GM10266 (cell line): ENCODE results near the gene PDZRN4.

ENCODE experiments used
- DNase-seq: peaks from one replicate; pipeline ENCODE4 v3.0.0; 2012; ENCODE audit errors: extremely low spot score
- TF ChIP-seq, protein P1 (sequence below): IDR thresholded peaks from 2 replicates; pipeline ENCODE4 v1.5.1; 2012; ENCODE audit warnings: mild to moderate bottlenecking, low read depth; ENCODE audit not compliant: control insufficient read depth, insufficient read depth; ENCODE audit errors: missing control alignments

PDZRN4 gene

DNA sequence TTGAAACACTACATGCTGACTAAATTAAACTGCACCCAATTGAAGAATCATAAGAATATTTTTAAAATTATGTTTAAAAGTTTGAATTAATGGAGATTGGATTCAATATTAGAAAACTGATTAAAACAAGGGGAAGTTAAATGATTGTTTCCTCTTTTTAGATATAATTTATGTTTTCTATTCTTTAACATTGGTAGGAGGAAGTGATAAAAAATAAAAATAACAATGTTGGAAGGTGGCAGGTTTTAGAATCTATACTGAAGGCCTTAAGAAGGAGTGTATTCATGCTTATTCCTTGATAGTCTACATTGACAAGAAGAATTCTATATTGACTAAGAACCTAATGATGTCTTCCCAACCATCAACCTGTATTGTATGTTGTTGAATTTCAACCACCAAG lies 168.1 kb downstream of the PDZRN4 start:
- TF ChIP-seq, protein P1, sequence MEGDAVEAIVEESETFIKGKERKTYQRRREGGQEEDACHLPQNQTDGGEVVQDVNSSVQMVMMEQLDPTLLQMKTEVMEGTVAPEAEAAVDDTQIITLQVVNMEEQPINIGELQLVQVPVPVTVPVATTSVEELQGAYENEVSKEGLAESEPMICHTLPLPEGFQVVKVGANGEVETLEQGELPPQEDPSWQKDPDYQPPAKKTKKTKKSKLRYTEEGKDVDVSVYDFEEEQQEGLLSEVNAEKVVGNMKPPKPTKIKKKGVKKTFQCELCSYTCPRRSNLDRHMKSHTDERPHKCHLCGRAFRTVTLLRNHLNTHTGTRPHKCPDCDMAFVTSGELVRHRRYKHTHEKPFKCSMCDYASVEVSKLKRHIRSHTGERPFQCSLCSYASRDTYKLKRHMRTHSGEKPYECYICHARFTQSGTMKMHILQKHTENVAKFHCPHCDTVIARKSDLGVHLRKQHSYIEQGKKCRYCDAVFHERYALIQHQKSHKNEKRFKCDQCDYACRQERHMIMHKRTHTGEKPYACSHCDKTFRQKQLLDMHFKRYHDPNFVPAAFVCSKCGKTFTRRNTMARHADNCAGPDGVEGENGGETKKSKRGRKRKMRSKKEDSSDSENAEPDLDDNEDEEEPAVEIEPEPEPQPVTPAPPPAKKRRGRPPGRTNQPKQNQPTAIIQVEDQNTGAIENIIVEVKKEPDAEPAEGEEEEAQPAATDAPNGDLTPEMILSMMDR = no peak
- no peak for DNase-seq

GRCh38 chr12:41361738-41362137 lies 173.6 kb downstream of the PDZRN4 start:
- no peak for DNase-seq
- TF ChIP-seq, protein P1 = no peak

DNA sequence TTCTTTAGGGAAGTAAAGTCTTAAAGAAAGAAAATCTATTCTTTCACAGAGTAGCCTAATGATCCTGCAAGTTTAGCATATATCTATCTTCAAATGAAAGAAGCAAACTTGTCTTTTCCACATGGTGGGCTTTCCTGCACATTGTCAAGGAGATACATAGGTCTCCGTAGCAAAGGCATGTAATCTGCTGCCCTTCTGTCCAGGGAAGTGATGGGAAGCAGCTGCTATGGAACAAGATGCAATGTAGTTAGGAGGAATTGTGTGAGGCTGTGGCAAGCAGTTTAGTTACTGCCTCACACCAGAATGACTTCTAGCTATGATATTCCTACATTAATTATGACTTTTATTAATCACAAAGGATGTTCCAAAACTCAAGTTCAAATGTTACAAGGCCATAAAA lies 174.4 kb downstream of the PDZRN4 start:
- DNase-seq = no peak
- TF ChIP-seq, protein P1 = no peak

DNA sequence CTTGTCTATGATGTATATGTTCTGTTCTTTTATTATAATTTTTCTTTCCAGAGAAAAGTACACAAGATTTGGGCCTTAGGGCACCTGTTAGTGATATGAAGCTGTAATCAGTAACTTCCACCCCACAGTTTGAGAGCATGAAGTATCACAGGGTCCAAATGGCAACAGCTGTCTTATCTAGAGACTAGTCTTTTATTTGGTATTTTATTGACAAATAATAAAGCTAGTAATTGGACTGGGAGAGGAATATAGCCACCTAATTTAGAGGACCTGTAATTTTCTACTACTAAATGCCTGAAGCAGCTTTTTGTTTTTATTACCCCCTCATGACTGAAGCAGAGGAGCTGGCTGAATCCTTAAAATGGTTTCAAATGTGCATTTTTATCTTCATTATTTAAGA lies 174.8 kb downstream of the PDZRN4 start:
- no peak for DNase-seq
- TF ChIP-seq, protein P1 = no peak

DNA sequence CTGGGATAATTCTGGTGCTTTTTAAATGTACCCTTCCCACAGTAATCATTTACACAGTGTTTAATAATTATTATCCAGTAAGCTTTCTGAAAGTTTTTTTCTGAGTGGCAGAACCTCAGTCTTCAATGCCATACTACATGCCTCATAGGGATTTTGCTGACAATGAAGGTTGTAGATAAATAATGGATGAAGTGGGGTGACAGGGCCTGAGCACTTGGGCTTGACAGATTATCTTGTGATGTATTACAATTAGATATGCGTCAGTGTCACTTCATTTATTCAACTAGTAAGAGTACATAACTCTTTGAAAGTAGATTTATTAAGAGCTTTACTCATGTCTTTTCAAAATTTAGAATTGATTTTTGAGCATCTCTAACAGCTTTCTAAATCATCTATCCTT lies 176.1 kb downstream of the PDZRN4 start:
- DNase-seq = no peak
- TF ChIP-seq, protein P1 = no peak

- no peak for DNase-seq
- TF ChIP-seq, protein P1 = no peak
These were observed 177.6 kb downstream of the PDZRN4 start for GRCh38 chr12:41365653-41366171.

DNA sequence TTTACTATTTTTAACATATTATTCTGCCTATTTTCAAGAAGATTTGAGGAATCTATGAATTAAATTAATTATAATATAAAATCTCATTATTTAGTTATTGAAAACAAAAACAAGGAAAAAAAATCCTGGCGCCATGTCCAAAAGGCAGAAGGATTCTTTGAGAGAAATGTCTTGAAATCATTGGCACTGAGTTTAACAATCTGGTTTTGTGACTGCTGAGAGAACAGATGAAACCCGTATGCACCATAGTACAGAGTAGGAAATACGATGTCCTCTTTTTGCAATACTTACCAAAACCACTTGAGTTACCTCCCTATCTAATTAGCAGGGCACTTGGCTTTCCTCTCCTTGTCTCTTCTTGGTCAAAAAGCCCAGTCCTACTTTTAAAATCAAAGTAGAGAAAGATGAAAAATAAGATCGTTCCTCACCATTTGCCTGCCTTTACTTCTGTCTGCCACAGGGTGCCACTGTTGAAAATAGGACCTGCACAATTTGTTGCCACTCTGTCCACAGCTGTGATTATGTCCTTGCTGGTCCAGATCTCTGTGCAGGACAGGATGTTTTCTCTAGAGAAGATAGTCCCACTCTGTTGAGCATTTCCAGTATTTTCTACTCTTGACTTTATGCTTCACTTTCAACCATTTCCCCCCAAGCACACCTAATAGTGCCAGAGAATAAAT lies 179.7 kb downstream of the PDZRN4 start:
- TF ChIP-seq, protein P1 = peak; percentile 5
- no peak for DNase-seq
